ENCODE data around the gene GMDS. TPM values are rescaled to one million over a fixed set of nuclear protein-coding genes. Genes with fewer than 3 reads are reported as not detected.

GMDS gene
- total and polyA plus RNA-seq, 2 of the 8 experiments (the other 6 are each of a cell fraction or from before 2014, with no cell fraction given), result 16.8 to 50.0 TPM

DNA sequence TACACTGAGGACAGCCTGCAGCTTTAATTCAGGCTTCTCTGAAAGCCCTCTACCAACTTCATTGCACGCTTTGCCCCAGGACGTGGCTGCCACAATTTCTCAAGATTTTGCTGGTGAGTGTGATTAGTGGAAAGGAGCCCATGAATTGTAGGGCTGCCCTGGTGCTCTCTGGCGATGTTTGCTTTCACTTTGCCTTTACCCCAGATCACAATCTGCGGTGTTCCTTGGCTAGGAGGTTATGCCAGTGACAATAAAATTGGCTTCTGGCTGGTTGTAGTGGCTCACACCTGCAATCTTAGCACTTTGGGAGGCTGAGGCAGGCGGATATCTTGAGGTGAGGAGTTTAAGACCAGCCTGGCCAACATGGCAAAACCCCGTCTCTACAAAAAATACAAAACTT is 496.4 kb downstream of the GMDS start:
- no peak for TF ChIP-seq SP1 (IDR thresholded peaks at IDR 0.05; ENCODE audit: low read depth, low read length)
- TF ChIP-seq TBP (IDR thresholded peaks at IDR 0.05; ENCODE audit: low read depth, low read length), result no peak
- TF ChIP-seq SP2 (IDR thresholded peaks at IDR 0.05; ENCODE audit: low read length), result no peak
- TF ChIP-seq MAFK (IDR thresholded peaks at IDR 0.05; ENCODE audit: low read depth, low read length), result no peak
- TF ChIP-seq ATF3 (IDR thresholded peaks at IDR 0.05; ENCODE audit: insufficient read depth, low read depth, low read length), result no peak
- TF ChIP-seq POLR2A (IDR thresholded peaks at IDR 0.05; ENCODE audit: control extremely low read depth in 1 of 2, low read depth in 2 of 2, low read length in 2 of 2), result no peak
- Histone ChIP-seq H3K27me3 (replicated peaks in 1 of 4; ENCODE audit: control insufficient read depth in 3 of 4, extremely low read depth in 1 of 4, insufficient read depth in 3 of 4, low read length in 3 of 4) (no peaks in the 10 kb centered on the region), H2BK5ac (ENCODE audit: low read depth, low read length) (no peak overlapping the region), H3K14ac (ENCODE audit: insufficient read length) (no peak overlapping the region), H3K79me2 (ENCODE audit: control insufficient read depth in 1 of 2, insufficient read depth in 2 of 2, low read length in 2 of 2) (no peaks in the 10 kb centered on the region), H2BK120ac (replicated peaks; ENCODE audit: low read depth, low read length) (no peak overlapping the region), H2BK20ac (ENCODE audit: low read length) (no peak overlapping the region), H2AFZ (ENCODE audit: low read length) (no peak overlapping the region), H4K20me1 (replicated peaks in 1 of 2; ENCODE audit: control insufficient read depth in 1 of 2, insufficient read depth in 2 of 2, low read length in 2 of 2) (no peaks in the 10 kb centered on the region), H3K23ac (ENCODE audit: insufficient read length) (no peak overlapping the region), H3K4ac (replicated peaks; ENCODE audit: insufficient read length, low read depth, low read length) (no peak overlapping the region), H4K5ac (ENCODE audit: insufficient read length, low read depth, low read length) (no peak overlapping the region), H3K56ac (replicated peaks; ENCODE audit: insufficient read length, low read depth, low read length) (no peak overlapping the region), H2AK5ac (ENCODE audit: low read depth, low read length) (no peak overlapping the region), H3K4me1 (replicated peaks in 1 of 4; ENCODE audit: control insufficient read depth in 3 of 4, insufficient read depth in 4 of 4, low read length in 3 of 4) (peaks cover 0 to 4% (median 1%) of the 10 kb centered on the region in 4 experiments; a peak in 3 of 7 replicates), H3K23me2 (ENCODE audit: low read depth, low read length) (no peaks in the 10 kb centered on the region), H4K8ac (ENCODE audit: extremely low read depth, insufficient read depth, low read length) (no peak overlapping the region), H4K91ac (replicated peaks; ENCODE audit: insufficient read length, low read length) (no peak overlapping the region), H3K79me1 (ENCODE audit: low read depth, low read length) (no peaks in the 10 kb centered on the region), H3K36me3 (ENCODE audit: control insufficient read depth in 2 of 4, insufficient read depth in 4 of 4, low read length in 3 of 4) (no peaks in the 10 kb centered on the region), H2BK12ac (ENCODE audit: low read depth, low read length) (no peak overlapping the region), H3K4me3 (ENCODE audit: extremely low read depth in 1 of 4, insufficient read depth in 2 of 4, low read depth in 3 of 4, low read length in 4 of 4) (no peak overlapping the region), H3K27ac (ENCODE audit: low read depth, low read length) (no peak overlapping the region), H3K9ac (replicated peaks in 1 of 4; ENCODE audit: extremely low read depth in 1 of 4, low read depth in 3 of 4, low read length in 3 of 4) (no peak overlapping the region), H3K18ac (ENCODE audit: extremely low read depth, low read length) (no peak overlapping the region), H3K4me2 (ENCODE audit: insufficient read depth in 1 of 2, low read depth in 2 of 2, low read length in 2 of 2) (no peak overlapping the region), H3K9me3 (ENCODE audit: insufficient read depth in 2 of 2, low read depth in 1 of 2, low read length in 1 of 2) (peaks cover 0 to 3% of the 10 kb centered on the region in 2 experiments; a peak in 1 of 4 replicates), H2BK15ac (ENCODE audit: low read length) (no peak overlapping the region)
- no peak for FAIRE-seq
- no peak for DNase-seq (ENCODE audit: low read depth in 1 of 2, low spot score in 2 of 2)
- WGBS, 2 experiments (ENCODE audit: extremely low coverage in 1 of 2, insufficient coverage in 1 of 2, insufficient read length in 1 of 2, insufficient replicate concordance in 2 of 2, low coverage in 1 of 2, low lambda C conversion rate in 2 of 2, missing lambda C conversion rate in 1 of 2), result 89% methylated on average over 6 of the region's 6 CpGs; no CpG with 5 or more reads in 1 of the 2 experiments
- ChIA-PET CTCF (ENCODE audit: partially characterized antibody) (no interaction called here), POLR2A (ENCODE audit: partially characterized antibody) (no interaction called here)
